Stimulated activated CD8-positive, alpha-beta memory T cell treated with anti-CD3 and anti-CD28 coated beads, Interleukin-7, amount 100 ng/mL, for 48 hours (primary cell): ENCODE measurements around the gene BCL3.
A peak's percentile ranks its signal among the peaks of the same experiment; 100 is the strongest.
"Not testable (repeated sequence)": the region's sequence is repeated elsewhere in the genome, so short reads cannot be mapped to it uniquely, and the experiment has no call there.

ENCODE experiments used
- DNase-seq, 2 donors: peaks; one replicate each; pipeline ENCODE4 v3.0.0-alpha.2; 2020; ENCODE audit warnings: low read depth in 1 of 2; ENCODE audit errors: extremely low read depth in 1 of 2

The BCL3 gene

DNA sequence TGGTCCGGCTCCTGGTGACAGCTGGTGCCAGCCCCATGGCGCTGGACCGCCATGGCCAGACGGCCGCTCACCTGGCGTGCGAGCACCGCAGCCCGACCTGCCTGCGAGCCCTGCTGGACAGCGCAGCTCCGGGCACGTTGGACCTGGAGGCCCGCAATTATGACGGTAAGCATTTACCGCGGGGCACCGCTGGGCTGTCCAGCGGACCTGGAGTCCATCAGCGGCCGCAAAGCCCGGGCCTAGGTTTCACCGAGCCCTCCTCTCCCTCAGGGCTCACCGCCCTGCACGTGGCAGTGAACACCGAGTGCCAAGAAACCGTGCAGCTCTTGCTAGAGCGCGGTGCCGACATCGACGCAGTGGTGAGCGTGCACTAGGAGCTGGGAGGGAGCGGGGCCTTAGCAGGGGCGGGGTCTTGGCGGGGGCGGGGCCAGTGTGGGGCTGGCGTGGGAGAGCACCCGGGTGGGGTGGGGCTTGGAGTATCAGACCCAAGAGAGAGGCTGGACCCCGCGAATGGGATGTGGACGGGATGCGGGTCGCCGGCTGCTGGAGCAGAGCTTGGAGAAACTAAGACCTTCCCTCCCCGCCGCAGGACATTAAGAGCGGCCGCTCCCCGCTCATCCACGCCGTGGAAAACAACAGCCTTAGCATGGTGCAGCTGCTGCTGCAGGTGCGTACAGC, 8.7 kb downstream of the BCL3 start:
- no peak for DNase-seq

DNA sequence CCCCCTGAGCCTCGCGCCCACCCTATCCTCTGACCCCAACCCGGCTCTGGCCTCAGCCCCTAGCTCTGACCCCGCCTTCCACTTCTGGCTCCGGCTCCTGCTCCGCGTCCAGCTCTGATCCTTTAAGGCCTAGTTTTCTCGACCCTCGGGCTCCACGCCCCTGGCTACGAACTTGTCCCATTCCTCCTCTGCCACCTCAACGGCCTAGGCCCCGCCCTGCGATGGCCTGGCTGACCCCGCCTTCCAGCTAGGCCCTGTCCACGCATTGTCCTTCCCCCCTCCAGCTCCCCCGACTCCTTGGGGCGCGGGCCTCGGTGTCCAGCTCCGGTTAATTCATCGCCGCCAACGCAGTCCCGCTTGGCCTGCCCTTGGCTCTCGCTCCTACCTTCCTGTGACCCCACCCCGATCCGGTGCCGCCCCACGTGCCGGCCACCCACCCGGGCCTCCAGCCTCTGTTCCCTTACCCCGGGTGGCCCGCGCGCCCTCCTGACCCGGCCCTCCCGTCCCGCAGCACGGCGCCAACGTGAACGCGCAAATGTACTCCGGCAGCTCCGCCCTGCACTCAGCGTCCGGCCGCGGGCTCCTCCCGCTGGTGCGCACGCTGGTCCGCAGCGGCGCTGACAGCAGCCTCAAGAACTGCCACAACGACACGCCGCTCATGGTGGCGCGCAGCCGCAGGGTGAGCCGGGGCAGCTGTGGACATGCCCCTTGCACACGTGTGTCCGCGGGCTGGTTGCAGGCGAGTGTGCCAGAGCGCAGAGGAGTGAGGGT, 9.4 kb downstream of the BCL3 start:
- DNase-seq = no peak

DNA sequence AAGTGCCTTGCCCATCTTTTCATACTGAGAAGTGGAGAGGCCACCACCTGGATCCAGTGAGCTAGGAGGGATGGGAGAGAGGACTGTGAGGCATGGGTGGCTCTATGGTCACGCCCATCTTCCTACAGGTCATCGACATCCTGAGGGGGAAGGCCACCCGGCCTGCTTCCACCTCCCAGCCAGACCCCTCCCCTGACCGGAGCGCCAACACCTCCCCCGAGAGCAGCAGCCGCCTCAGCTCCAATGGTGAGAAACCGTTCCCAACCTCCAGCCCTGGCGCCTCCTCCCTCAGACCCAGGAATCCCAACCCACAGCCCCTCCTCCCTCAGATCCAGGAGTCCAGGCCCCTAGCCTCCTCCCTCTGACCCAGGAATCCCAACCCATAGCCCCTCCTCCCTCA, 10.1 kb downstream of the BCL3 start:
- DNase-seq = no peak

DNA sequence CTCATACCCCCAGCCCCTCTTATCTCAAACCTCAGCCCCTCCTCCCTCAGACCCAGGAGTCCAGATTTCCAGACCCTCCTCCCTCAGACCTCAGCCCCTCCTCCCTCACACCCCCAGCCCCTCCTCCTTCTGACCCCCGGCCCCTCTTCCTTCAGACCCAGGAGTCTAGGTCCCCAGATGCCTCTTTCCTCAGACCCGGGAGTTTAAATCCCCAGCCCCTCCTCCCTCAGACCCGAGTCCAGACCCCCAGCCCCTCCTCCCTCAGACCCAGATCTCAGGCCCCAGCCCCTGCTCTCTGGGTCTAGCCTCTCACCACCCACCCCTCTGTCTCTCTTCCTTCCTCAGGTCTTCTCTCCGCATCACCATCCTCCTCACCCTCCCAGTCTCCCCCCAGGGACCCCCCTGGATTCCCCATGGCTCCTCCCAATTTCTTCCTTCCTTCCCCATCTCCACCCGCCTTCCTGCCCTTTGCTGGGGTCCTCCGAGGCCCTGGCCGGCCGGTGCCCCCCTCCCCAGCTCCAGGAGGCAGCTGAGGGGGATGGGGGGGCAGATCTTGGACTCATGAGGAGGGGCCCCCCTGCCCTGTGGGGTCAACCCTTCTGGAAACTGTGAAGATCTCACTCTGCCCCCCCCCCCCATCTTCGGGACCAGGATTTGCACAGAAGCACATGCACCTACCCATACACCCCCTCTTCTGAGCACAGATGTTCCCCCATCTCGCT, 10.7 kb downstream of the BCL3 start:
- DNase-seq = no peak

DNA sequence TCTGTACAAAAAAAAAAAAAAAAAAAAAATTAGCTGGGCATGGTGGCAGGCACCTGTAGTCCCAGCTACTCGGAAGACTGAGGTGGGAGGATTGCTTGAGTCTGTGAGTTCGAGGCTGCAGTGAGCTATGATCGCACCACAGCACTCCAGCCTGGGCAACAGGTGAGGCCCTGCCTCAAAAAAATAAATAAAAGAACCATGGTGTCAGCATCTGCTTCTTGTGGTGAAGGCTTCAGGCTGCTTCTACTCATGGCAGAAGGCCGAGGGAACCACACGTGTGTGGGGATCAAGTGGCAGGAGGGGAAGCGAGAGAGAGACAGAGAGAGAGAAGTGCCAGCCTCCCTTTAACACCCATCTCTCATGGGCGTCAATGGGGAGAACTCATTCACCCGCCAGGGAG, 13.5 kb downstream of the BCL3 start:
- DNase-seq = no peak

DNA sequence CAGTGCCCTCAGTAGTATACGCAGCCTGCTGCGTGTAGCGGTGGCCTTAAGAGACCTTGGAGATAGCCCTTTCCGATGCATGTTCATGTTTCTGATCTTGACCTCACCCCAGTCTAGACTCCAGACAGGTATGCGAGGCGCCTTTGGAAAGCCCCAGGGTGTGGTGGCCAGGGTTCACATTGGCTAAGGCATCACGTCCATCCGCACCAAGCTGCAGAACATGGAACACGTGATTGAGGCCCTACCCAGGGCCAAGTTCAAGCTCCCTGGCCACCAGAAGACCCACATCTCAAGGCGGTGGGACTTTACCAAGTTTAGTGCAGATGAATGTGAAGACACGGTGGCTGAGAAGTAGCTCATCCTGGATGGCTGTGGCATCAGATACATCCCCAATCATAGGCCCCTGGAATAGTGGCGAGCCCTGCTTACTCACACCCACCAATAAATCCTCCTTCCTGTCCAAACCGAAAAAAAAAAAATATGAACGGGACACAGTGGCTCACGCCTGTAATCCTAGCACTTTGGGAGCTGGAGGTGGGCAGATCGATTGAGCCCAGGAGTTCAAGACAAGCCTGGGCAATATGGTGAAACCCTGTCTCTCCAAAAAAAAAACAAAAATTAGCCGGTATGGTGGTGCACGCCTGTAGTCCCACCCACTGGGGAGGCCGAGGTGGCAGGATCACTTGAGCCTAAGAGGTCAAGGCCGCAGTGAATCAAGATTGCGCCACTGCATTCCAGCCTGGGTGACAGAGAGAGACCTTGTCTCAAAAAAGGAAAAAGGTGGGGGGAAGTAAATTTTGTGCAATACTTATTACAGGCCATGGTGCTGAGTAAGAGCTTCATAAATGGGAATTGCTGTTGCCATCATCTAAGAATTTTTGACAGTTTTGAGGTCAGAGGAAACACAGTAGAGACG, 16.8 kb downstream of the BCL3 start:
- no peak for DNase-seq

DNA sequence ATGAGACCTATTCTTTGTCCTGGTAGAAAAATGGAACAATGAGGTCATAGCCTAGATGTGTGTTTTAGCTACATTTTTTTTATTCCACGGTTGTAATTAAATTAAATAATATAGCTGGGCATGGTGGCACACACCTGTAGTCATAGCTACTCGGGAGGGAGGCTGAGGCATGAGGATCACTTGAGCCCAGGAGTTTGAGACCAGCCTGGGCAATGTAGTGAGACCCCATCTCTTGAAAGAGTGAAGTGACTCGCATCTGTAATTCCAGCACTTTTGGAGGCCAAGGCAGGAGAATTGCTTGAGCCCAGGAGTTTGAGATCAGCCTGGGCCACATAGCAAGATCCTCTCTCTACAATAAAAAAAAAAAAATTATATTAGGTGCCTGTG, 17.4 kb downstream of the BCL3 start:
- no peak for DNase-seq

DNA sequence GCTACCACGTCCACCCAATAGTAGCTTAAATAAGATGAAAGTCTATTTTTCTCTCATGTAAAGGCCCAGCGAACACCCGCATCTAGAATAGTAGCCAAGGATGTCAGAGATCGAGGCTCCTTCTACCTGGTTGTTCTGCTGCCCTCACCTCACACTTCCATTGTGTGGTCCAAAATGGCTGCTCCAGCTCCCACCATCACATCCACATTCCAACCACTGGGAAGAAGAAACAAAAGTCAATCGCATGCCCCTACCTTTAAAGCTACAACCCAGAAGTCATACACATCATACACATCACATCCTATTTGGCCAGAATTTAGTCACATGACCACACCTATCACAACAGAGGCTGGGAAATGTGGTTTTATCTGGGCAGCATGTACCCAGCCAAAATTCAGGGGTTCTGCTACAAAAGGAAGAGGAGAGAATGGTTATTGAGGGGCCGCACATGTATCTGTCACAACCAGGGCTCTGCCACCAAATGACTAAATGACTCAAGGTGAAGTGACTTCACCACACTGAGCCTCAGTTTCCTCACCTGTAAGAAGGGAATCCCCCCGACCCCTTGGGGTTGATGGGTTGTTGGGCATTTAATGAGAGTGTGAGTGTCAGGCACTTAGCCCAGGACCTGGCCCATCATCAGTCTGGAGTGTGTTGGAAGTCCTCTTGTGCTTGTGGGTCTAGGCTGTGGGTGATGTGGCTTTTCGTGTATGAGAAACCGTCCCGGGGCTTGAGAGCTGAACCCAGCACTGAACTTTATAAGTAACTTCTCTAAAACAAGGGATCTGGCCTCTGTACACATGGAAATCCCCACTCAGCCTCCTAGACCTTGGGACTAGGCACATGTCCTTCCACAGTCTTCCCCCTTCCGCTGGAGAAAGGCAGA, 19.0 kb downstream of the BCL3 start:
- no peak for DNase-seq

DNA sequence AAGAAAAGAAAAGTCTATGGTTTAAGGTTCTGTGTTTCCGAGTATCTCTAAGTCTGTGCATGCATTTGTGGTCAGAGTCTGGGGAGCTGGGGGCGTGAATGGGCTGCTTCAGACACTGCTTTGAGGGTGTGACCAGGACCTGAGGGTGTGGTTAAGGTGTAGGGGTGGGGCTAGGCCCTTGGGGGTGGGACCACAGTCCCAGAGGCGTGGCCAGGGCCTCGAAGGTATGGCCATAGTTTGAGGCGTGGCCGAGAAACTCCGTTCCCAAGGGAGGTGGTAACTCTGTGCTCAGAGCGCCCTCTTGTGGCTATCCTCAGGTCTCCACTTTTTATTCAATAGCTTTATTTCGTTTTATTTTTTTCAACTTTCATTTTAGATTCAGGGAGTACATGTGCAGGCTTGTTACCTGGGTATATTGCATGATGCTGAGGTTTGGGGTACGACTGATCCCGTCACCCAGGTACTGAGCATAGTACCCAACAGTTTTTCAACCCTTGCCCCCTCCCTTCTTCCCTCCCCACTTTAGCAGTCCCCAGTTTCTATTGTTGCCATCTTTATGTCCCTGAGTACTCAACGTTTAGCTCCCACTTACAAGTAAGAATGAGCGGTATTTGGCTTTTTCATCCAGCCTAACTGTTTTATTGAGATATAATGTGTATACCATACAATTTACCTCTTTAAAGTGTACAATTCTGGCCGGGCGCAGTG, 22.2 kb downstream of the BCL3 start:
- peak; percentile 95 for DNase-seq

DNA sequence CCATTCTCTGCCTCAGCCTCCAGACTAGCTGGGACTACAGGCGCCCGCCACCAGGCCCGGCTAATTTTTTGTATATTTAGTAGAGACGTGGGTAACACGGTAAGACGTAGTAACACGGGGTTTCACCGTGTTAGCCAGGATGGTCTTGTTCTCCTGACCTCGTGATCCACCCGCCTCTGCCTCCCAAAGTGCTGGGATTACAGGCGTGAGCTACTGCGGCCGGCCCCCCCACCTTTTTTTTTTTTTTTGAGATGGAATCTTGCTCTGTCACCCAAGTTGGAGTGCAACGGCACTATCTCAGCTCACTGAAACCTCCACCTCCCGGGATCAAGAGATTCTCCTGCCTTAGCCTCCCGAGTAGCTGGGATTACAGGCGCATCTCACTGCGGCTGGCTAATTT, 23.6 kb downstream of the BCL3 start:
- DNase-seq = not testable (repeated sequence)

DNA sequence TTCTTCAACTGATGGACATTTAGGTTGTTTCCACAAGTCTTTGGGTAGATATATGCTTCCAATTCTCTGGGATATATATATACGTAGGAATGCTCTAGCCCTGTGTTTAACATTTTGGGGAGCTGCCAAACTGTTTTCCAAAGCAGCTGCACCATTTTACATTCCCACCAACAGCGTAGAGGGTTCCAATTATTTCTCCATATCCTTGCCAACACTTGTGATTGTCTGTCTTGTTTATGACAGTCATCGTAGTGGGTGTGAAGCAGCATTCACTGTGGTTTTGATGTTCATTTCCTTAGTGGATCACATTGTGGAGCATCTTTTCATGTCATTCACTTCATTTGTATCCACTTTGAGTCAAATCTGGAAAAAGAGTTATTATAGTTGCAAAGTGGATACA, 24.5 kb downstream of the BCL3 start:
- DNase-seq = no peak

DNA sequence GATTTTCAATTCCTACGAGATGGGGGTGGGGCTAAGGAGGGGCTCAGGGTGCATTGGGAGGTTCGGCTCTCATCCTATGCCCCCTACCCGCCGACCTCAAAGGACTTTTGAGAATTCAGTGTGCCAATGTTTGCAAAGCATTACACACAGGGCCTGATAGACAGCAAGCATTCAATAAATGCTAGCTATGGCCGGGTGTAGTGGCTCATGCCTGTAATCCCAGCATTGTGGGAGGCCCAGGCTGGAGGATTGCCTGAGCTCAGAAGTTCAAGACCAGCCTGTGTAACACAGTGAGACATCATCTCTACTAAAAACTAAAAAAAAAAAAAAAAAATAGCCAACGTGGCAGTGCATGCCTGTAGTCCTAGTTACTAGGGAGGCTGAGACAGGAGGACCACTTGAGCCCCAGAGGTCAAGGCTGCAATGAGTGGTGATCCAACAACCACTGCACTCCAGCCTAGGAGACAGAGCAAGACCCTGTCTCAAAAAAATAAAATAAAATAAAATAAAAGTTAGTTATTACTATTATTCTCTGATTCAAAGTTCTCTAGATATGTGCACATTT, 27.2 kb downstream of the BCL3 start:
- no peak for DNase-seq

DNA sequence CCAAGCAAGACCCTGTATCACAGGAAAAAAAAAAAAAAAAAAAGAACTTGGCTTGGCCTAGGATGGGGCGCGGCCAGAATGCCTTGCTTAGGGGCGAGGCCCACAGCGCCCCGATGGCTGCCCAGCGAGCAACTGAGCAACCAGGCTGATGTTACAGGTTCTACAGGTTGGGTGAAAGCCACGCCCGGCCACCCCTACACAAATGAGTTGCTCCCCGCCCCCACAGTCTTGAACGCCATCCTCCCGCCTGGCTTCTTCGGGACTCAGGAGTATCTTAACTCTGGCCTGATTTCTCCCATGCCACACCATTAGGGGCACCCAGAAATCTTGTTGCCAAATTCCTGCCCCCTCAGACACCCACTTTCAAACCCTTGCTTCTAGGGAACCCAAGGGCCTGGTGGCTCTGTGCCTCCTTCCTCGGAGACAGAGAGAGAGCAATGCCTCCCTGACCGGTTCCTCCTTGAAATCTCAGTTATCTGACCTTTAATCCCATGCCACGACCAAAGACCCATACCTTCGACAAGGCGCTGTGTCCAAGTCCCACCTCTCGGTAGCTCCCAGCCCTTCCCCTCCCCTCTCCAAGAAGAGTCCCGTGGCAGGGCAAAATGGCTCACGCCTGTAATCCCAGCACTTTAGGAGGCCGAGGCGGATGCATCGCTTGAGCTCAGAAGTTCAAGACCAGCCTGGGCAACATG, 28.0 kb downstream of the BCL3 start:
- no peak for DNase-seq

DNA sequence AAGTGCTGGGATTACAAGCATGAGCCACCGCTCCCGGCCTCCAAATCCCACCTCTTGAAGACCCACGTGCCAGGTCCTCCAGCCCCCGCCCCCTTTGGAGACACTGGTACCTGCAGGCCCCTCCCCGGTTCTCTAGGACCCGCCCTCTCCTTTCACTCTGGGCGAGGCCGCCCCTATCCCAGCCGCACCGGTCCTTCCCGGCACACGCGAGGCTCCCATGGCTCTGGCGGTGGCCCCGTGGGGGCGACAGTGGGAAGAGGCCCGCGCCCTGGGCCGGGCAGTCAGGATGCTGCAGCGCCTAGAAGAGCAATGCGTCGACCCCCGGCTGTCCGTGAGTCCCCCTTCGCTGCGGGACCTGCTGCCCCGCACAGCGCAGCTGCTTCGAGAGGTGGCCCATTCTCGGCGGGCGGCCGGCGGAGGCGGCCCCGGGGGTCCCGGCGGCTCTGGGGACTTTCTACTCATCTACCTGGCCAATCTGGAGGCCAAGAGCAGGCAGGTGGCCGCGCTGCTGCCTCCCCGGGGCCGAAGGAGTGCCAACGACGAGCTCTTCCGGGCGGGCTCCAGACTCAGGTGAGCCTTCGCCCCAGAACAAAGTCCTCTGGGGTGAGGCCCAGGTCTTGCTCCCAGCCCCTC, 29.3 kb downstream of the BCL3 start, which contains the start of gene CBLC:
Gene CBLC, plus strand, starts transcription at position 176 of the 633 bp plus-strand sequence. Its CDS starts 42 bp downstream, at position 218.
- DNase-seq = no peak

DNA sequence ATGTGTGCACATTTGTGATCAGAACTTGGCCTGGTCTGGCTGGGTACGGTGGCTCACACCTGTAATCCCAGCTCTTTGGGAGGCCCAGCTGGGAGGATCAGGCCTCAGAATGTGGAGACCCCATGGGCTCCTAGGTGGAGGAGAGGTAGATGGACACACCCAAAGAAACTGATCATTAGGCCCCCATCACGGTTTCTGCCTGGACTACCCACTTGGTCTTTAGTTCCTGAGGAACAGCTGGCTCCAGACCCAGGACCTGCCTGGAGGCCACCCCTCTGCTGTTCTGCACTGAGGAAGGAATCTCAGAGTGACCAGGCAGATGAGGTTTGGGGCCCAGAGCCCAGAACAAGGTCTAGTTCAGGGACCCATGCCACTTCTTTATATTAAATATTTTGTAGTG, 30.6 kb downstream of the BCL3 start:
- DNase-seq = no peak

DNA sequence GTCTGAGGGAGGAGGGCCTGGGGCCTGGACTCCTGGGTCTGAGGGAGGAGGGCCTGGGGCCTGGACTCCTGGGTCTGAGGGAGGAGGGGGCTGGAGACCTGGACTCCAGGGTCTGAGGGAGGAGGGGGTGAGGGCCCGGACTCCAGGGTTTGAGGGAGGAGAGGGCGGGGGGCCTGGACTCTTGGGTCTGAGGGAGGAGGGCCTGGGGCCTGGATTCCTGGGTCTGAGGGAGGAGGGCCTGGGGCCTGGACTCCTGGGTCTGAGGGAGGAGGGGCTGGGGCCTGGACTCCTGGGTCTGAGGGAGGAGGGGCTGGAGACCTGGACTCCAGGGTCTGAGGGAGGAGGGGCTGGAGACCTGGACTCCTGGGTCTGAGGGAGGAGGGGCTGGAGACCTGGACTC, 33.2 kb downstream of the BCL3 start:
- not testable (repeated sequence) for DNase-seq

DNA sequence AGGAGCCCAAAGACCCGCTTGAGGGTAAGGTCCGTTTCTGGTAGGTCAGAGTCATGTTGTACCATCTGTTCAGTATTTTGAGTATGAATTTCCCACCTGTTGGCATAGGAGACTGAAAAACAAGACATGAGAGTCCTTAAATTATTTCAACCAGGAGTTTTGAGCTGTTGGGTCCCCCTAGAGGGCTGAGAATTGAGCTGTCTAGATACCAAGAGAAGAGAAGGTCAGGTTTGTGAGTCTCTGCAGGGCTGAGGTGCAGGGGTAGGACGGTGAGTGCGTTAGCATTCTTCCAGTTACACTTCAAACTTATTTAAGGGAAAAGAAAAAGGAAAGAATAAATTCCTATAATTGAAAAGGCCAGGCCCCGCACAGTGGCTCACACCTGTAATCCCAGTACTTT, 34.2 kb downstream of the BCL3 start:
- no peak for DNase-seq

DNA sequence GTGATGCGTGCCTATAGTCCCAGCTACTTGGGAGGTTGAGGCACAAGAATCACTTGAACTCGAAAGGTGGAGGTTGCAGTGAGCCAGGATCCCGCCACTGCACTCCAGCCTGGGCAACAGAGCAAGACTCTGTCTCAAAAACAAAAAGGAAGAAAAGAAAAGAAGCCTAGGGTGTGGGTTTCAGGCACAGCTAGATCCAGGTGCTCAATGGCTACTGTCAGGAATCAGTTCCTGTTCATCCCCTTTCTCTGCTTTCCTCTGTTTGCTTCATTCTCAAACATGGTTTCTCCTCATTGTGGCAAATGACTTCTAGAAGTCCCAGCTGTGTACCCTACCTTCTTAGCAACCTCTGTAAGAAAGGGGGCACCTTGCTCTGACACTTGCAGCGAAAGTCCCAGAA, 35.0 kb downstream of the BCL3 start:
- DNase-seq = no peak
